HEK293 (cell line): Measurements from ENCODE around the gene TRPM2.

Experiments
- CTCF ChIA-PET: fragments of 350-600 bp; formaldehyde crosslinking; extraction: SDS; loops from one replicate; lab custom pipeline; 2021; ENCODE audit warnings: antibody characterized with exemption; lab: Yijun Ruan, JAX
- POLR2A ChIA-PET: fragments of 300-600 bp; formaldehyde crosslinking; extraction: SDS; loops from one replicate; lab custom pipeline; 2020; ENCODE audit warnings: antibody characterized with exemption, inconsistent platforms; lab: Yijun Ruan, JAX
- H3K27ac ChIP-seq: fragments of 200-500 bp; sonication (Bioruptor generic); 2 replicates; pipeline ENCODE4 v1.5.1; 2014; ENCODE audit warnings: low read depth, low read length, control low read depth, inconsistent platforms; ENCODE audit errors: extremely low read depth
- H3K36me3 ChIP-seq, 2 experiments: fragments of 200-500 bp in 1 of 2; sonication (Bioruptor generic) in 1 of 2; 1 replicate in 1 of 2; 2 replicates in 1 of 2; pipeline ENCODE4 v1.5.1; 2014 to 2017; ENCODE audit warnings: inconsistent platforms in 2 of 2, low read length in 2 of 2; ENCODE audit not compliant: control insufficient read depth in 2 of 2, insufficient read depth in 1 of 2
- H3K4me1 ChIP-seq: fragments of 200-500 bp; sonication (Bioruptor generic); 2 replicates; pipeline ENCODE4 v1.5.1; 2014; ENCODE audit warnings: mild to moderate bottlenecking, low read length, inconsistent platforms; ENCODE audit not compliant: control insufficient read depth, insufficient read depth
- H3K4me3 ChIP-seq: 2 replicates; pipeline ENCODE4 v1.5.1; 2011; ENCODE audit warnings: low read depth, mild to moderate bottlenecking, control low read depth, low read length, moderate library complexity
- H3K9me3 ChIP-seq: fragments of 200-500 bp; sonication (Bioruptor generic); 2 replicates; pipeline ENCODE4 v1.5.1; 2014; ENCODE audit warnings: low read depth, low read length, inconsistent platforms; ENCODE audit not compliant: control insufficient read depth, insufficient read depth
- BCL11B ChIP-seq: fragments of 450-650 bp; formaldehyde crosslinking; IDR thresholded peaks from 2 replicates; pipeline ENCODE4 v1.5.1; 2016; ENCODE audit warnings: low read depth, missing biosample characterization, missing genetic modification characterization
- INSM2 ChIP-seq: fragments of 450-650 bp; formaldehyde crosslinking; IDR thresholded peaks from 2 replicates; pipeline ENCODE4 v1.5.1; 2016; ENCODE audit warnings: missing biosample characterization, missing genetic modification characterization
- KLF9 ChIP-seq: fragments of 450-650 bp; formaldehyde crosslinking; IDR thresholded peaks from 2 replicates; pipeline ENCODE4 v1.5.1; 2016; ENCODE audit warnings: missing biosample characterization, missing genetic modification characterization, low read depth
- TSHZ1 ChIP-seq: fragments of 450-650 bp; formaldehyde crosslinking; IDR thresholded peaks from 2 replicates; pipeline ENCODE4 v1.5.1; 2016; ENCODE audit warnings: missing biosample characterization, missing genetic modification characterization, borderline replicate concordance
- ZNF121 ChIP-seq: fragments of 450-650 bp; formaldehyde crosslinking; IDR thresholded peaks from 2 replicates; pipeline ENCODE4 v1.5.1; 2016; ENCODE audit warnings: missing biosample characterization, missing genetic modification characterization
- ZNF133 ChIP-seq: fragments of 450-650 bp; formaldehyde crosslinking; IDR thresholded peaks from 2 replicates; pipeline ENCODE4 v1.5.1; 2016; ENCODE audit warnings: missing biosample characterization, missing genetic modification characterization
- ZNF169 ChIP-seq: fragments of 450-650 bp; formaldehyde crosslinking; IDR thresholded peaks from 2 replicates; pipeline ENCODE4 v1.5.1; 2016; ENCODE audit warnings: missing biosample characterization, missing genetic modification characterization
- ZNF19 ChIP-seq: fragments of 450-650 bp; formaldehyde crosslinking; IDR thresholded peaks from 2 replicates; pipeline ENCODE4; 2016; ENCODE audit warnings: missing biosample characterization, missing genetic modification characterization, low read depth
- ZNF311 ChIP-seq: fragments of 450-650 bp; formaldehyde crosslinking; IDR thresholded peaks from 2 replicates; pipeline ENCODE4 v1.5.1; 2017; ENCODE audit warnings: missing biosample characterization, missing genetic modification characterization, borderline replicate concordance
- ZNF629 ChIP-seq: fragments of 450-650 bp; formaldehyde crosslinking; IDR thresholded peaks from 2 replicates; pipeline ENCODE4 v1.5.1; 2017; ENCODE audit warnings: missing biosample characterization, missing genetic modification characterization
- ZNF707 ChIP-seq: fragments of 450-650 bp; formaldehyde crosslinking; IDR thresholded peaks from 2 replicates; pipeline ENCODE4 v1.5.1; 2016; ENCODE audit warnings: missing biosample characterization, missing genetic modification characterization
- TF ChIP-seq, protein P1 (sequence below): fragments of 450-650 bp; formaldehyde crosslinking; IDR thresholded peaks from 2 replicates; pipeline ENCODE4 v1.5.1; 2017; ENCODE audit warnings: missing biosample characterization, missing genetic modification characterization
- TF ChIP-seq, protein P2 (sequence below): fragments of 450-650 bp; formaldehyde crosslinking; conservative IDR thresholded peaks from 2 replicates; pipeline ENCODE4 v1.5.1; 2016; ENCODE audit warnings: low read depth, missing biosample characterization, missing genetic modification characterization
- TF ChIP-seq, protein P3 (sequence below): fragments of 450-650 bp; formaldehyde crosslinking; IDR thresholded peaks from 2 replicates; pipeline ENCODE4 v1.5.1; 2017; ENCODE audit warnings: missing biosample characterization, missing genetic modification characterization

TRPM2 gene

DNA sequence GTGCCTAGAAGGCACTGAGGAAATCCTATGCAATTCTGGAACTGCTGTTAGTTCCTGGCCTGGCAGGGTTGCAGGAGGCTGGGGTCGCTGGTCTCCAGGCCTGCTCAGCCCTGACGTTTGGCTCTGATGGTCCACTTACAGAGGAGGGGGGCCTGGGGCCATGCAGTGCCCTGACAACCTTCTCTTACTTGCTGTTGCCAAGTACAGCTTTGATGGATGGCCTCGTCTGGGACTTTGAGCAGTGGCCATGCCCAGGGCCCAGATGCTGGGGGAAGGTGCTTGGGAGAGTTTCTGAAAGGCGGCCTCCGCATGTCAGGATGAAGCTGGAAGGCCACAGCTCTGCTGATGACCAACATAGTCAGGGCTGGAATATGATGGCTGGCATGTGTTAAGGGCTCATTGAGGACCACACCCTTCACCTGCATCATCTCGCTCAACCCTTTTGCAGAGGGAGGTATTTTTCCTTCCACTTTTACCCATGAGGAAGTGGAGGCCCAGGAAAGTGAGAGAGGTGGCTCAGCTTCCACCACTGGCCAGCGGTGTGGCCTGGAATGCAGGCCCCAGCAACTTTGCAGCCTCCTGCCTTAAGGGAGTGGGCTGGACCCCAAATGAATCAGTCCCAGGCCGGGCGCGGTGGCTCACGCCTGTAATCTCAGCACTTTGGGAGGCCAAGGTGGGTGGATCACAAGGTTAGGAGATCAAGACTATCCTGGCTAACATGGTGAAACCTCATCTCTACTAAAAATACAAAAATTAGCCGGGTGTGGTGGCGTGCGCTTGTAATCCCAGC is 67.2 kb downstream of the TRPM2 start:
- no peak for TF ChIP-seq ZNF133 (tag by site-specific recombination)
- TF ChIP-seq, all 188 proteins: peak for 0
- CTCF ChIA-PET, result interaction anchor here (0.6 kb wide), 1 partner anchor 67 kb away, joined by 8 read pairs; no protein-coding TSS in a partner anchor
- Histone ChIP-seq H3K27ac (no peak overlapping the region), H3K9me3 (no peaks in the 10 kb centered on the region), H3K4me1 (no peaks in the 10 kb centered on the region), H3K36me3 (no peaks in the 10 kb centered on the region), H3K4me3 (no peak overlapping the region)
- POLR2A ChIA-PET, result no interaction called here

DNA sequence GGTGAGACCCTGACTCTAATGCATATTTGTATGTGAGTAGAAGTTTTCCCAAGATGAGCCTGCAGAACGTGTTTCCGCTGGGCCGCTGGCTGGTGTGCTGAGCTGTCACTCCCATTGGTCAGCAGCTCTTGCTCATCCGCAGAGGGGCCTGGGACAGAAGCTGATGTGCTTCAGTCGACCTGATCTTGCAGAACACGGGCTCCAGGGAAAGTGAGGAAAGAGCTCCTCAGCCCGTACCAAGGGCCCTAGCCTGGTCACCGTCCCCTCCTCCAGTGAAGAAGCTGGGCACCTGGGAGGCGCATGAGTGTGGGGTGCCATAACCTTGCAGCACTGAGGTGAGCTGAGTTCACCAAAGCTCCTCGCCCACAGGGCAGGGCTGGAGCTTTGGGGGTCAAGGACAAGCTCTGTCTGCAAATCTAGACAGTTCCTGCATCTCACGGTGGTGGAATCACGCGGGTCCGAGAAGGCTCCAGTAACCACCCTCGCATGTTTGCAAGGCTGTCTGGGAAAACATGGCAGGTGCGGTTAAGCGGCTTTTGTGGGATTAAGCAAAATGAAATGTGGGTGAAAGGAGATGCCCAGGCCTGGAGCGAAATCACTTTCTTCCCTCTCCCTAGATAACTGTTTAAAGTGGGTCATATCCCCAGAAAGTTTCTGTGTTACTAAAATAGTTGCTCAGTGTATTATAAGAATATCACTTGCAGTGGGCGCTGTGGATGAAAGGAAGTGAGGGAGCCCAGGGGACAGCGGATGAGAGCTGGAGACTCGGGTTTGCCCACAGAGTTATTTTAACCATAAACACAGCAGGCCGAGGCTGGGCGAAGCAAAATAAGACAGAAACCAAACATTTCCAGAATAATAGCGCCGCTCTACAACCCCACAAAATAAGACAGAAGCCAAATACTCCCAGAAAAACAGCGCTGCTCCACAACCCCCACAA is 68.8 kb downstream of the TRPM2 start:
- no peak overlapping the region for H3K4me3 ChIP-seq
- no peak for TF ChIP-seq INSM2 (tag by site-specific recombination)
- TF ChIP-seq BCL11B, result no peak
- TF ChIP-seq ZNF169, result no peak
- no peaks in the 10 kb centered on the region for H3K36me3 ChIP-seq
- H3K27ac ChIP-seq, result no peak overlapping the region
- POLR2A ChIA-PET, result no interaction called here
- no peaks in the 10 kb centered on the region for H3K4me1 ChIP-seq
- CTCF ChIA-PET, result interaction anchor here (0.8 kb wide), 1 partner anchor 9 kb away, joined by 4 read pairs; no protein-coding TSS in a partner anchor
- H3K9me3 ChIP-seq, result no peaks in the 10 kb centered on the region

DNA sequence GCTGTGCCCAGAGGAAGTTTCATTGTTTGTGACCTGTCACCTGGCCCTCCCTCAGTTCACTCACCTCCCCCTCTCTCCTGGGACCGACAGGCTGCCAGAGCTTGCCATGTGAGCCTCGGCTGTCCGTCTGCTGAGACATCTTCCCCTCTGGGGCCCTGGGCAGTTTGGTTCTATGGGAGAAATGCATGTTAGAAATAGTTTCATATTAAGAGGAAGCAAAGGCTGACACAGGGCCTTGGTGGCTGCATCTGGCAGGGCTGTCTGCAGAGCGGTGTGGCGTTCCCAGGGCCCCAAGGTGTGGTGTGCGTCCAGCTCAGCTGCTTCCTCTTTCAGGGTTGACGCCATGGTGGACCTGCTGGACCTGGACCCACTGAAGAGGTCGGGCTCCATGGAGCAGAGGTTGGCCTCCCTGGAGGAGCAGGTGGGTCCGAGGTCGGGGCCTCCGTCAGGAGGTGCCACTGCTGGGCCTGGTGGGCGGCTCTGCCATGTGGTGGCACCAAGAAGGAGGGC is 69.9 kb downstream of the TRPM2 start:
- CTCF ChIA-PET, result interaction anchor here (0.7 kb wide), 1 partner anchor 1729 kb away, joined by 3 read pairs; no protein-coding TSS in a partner anchor
- no peak overlapping the region for H3K4me3 ChIP-seq
- POLR2A ChIA-PET, result no interaction called here
- H3K27ac ChIP-seq, result no peak overlapping the region
- H3K9me3 ChIP-seq, result no peaks in the 10 kb centered on the region
- no peaks in the 10 kb centered on the region for H3K36me3 ChIP-seq
- H3K4me1 ChIP-seq, result no peaks in the 10 kb centered on the region
- TF ChIP-seq ZNF121 (tag by site-specific recombination), result no peak
- TF ChIP-seq ZNF707 (tag by site-specific recombination), result no peak
- TF ChIP-seq TSHZ1 (tag by site-specific recombination), result no peak
- TF ChIP-seq, protein P1, sequence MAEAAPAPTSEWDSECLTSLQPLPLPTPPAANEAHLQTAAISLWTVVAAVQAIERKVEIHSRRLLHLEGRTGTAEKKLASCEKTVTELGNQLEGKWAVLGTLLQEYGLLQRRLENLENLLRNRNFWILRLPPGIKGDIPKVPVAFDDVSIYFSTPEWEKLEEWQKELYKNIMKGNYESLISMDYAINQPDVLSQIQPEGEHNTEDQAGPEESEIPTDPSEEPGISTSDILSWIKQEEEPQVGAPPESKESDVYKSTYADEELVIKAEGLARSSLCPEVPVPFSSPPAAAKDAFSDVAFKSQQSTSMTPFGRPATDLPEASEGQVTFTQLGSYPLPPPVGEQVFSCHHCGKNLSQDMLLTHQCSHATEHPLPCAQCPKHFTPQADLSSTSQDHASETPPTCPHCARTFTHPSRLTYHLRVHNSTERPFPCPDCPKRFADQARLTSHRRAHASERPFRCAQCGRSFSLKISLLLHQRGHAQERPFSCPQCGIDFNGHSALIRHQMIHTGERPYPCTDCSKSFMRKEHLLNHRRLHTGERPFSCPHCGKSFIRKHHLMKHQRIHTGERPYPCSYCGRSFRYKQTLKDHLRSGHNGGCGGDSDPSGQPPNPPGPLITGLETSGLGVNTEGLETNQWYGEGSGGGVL, result no peak
- TF ChIP-seq KLF9, result no peak
- TF ChIP-seq ZNF19 (tag by site-specific recombination), result no peak
- TF ChIP-seq ZNF311 (tag by site-specific recombination), result no peak
- no peak for TF ChIP-seq ZNF629 (tag by site-specific recombination)
- TF ChIP-seq, protein P2, sequence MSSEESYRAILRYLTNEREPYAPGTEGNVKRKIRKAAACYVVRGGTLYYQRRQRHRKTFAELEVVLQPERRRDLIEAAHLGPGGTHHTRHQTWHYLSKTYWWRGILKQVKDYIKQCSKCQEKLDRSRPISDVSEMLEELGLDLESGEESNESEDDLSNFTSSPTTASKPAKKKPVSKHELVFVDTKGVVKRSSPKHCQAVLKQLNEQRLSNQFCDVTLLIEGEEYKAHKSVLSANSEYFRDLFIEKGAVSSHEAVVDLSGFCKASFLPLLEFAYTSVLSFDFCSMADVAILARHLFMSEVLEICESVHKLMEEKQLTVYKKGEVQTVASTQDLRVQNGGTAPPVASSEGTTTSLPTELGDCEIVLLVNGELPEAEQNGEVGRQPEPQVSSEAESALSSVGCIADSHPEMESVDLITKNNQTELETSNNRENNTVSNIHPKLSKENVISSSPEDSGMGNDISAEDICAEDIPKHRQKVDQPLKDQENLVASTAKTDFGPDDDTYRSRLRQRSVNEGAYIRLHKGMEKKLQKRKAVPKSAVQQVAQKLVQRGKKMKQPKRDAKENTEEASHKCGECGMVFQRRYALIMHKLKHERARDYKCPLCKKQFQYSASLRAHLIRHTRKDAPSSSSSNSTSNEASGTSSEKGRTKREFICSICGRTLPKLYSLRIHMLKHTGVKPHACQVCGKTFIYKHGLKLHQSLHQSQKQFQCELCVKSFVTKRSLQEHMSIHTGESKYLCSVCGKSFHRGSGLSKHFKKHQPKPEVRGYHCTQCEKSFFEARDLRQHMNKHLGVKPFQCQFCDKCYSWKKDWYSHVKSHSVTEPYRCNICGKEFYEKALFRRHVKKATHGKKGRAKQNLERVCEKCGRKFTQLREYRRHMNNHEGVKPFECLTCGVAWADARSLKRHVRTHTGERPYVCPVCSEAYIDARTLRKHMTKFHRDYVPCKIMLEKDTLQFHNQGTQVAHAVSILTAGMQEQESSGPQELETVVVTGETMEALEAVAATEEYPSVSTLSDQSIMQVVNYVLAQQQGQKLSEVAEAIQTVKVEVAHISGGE (tag by site-specific recombination), result no peak
- TF ChIP-seq, protein P3, sequence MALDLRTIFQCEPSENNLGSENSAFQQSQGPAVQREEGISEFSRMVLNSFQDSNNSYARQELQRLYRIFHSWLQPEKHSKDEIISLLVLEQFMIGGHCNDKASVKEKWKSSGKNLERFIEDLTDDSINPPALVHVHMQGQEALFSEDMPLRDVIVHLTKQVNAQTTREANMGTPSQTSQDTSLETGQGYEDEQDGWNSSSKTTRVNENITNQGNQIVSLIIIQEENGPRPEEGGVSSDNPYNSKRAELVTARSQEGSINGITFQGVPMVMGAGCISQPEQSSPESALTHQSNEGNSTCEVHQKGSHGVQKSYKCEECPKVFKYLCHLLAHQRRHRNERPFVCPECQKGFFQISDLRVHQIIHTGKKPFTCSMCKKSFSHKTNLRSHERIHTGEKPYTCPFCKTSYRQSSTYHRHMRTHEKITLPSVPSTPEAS (tag by site-specific recombination), result no peak
